ENCODE data around the gene PRR5. TPM values are rescaled to one million over a fixed set of nuclear protein-coding genes. Genes with fewer than 3 reads are reported as not detected.

PRR5 gene
- total and polyA plus RNA-seq, 5 donors from 2014 or later: 29.2 to 44.4 (median 33.3) TPM

DNA sequence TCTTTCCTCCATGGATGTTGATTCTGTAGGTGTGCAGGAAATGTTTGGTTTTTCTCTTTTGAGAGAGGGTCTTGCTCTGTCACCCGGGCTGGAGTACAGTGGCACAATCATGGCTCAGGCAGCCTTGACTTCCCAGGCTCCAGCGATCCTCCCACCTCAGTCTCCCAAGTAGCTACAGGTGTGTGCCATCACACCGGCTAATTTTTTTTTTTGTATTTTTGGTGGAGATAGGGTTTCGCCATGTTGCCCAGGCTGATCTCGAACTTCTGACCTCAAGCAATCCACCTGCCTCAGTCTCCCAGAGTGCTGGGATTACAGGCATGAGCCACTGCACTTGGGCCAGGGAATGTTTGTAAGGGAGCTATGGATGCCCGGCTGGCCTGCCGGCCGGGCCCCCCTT, 4.5 kb downstream of the PRR5 start:
- DNase-seq (no peak), ATAC-seq (ENCODE audit: low read depth in 2 of 2) (no peak)
- Histone ChIP-seq H3K27ac (ENCODE audit: insufficient read depth, low read length, poor library complexity, severe bottlenecking) (no peak overlapping the region), H3K9me3 (ENCODE audit: control insufficient read depth in 2 of 2, low read length in 2 of 2) (no peaks in the 10 kb centered on the region), H3K4me3 (ENCODE audit: low read depth, low read length) (no peak overlapping the region), H3K27me3 (ENCODE audit: control insufficient read depth, insufficient read depth, low read length) (no peaks in the 10 kb centered on the region), H3K36me3 (ENCODE audit: control insufficient read depth, insufficient read depth, low read length) (no peaks in the 10 kb centered on the region), H3K4me1 (ENCODE audit: control insufficient read depth, insufficient read depth, low read length, poor library complexity, severe bottlenecking) (peaks cover 29% of the 10 kb centered on the region)
- peak overlapping the region in 1 of 4 donors; percentile 7 for H3K4me3 Mint-ChIP-seq
- H3K27me3 Mint-ChIP-seq: no peaks in the 10 kb centered on the region
- H3K36me3 Mint-ChIP-seq: peaks cover 4% of the 10 kb centered on the region
- peaks cover 0 to 45% (median 6%) of the 10 kb centered on the region in 4 donors for H3K4me1 Mint-ChIP-seq
- no peak overlapping the region for H3K27ac Mint-ChIP-seq
- no peaks in the 10 kb centered on the region for H3K9me3 Mint-ChIP-seq

DNA sequence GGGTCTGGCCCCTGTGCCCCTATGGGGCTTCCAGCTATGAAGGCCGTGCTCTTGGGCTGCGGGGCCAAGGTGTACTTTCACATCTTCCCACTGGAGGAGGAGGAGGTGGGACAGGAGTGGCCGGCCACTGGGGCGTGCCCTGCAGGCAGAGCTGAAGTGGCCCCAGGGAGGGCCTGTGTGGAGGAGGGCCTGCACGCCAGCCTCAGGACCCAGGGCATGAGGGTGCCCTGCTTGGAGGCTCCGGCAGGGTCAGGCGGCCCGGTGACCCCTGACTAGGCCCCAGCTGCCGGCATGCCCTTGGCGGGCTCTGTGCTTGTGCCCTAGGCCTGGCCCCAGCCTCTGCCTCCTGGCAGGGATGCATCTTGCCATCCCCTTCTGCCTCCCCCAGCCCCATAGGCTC, 5.2 kb downstream of the PRR5 start:
- H3K9me3 ChIP-seq (ENCODE audit: control insufficient read depth in 2 of 2, low read length in 2 of 2): no peaks in the 10 kb centered on the region
- ATAC-seq (ENCODE audit: low read depth in 2 of 2) (no peak), DNase-seq (no peak)
- H3K36me3 ChIP-seq (ENCODE audit: control insufficient read depth, insufficient read depth, low read length): no peaks in the 10 kb centered on the region
- H3K36me3 Mint-ChIP-seq: peaks cover 4% of the 10 kb centered on the region
- H3K4me3 ChIP-seq (ENCODE audit: low read depth, low read length): no peak overlapping the region
- no peaks in the 10 kb centered on the region for H3K9me3 Mint-ChIP-seq
- peaks cover 26% of the 10 kb centered on the region for H3K4me1 ChIP-seq (ENCODE audit: control insufficient read depth, insufficient read depth, low read length, poor library complexity, severe bottlenecking)
- no peaks in the 10 kb centered on the region for H3K27me3 ChIP-seq (ENCODE audit: control insufficient read depth, insufficient read depth, low read length)
- H3K27ac Mint-ChIP-seq: peak overlapping the region in 1 of 3 donors; percentile 80
- no peak overlapping the region for H3K4me3 Mint-ChIP-seq
- no peaks in the 10 kb centered on the region for H3K27me3 Mint-ChIP-seq
- H3K27ac ChIP-seq (ENCODE audit: insufficient read depth, low read length, poor library complexity, severe bottlenecking): no peak overlapping the region
- H3K4me1 Mint-ChIP-seq: peaks cover 0 to 41% (median 6%) of the 10 kb centered on the region in 4 donors

DNA sequence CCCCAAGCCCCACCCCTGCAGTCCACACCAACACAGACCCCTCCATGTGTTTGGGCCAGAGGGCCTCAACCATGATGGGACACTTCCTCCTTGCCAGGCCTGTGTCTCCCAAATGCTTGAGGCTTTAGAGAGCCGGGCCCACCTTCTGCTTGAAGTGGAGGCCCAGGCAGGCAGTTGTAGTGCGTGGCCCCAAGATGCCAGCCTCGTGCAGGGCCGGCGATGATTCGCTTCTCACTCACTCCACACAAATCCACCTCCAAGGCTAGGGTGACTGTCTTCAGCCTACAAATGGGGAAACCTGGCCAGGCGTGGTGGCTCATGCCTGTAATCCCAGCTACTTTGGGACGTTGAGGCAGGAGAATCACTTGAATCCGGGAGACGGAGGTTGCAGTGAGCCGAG, 5.7 kb downstream of the PRR5 start:
- Histone ChIP-seq H3K9me3 (ENCODE audit: control insufficient read depth in 2 of 2, low read length in 2 of 2) (no peaks in the 10 kb centered on the region), H3K36me3 (ENCODE audit: control insufficient read depth, insufficient read depth, low read length) (no peaks in the 10 kb centered on the region), H3K4me1 (ENCODE audit: control insufficient read depth, insufficient read depth, low read length, poor library complexity, severe bottlenecking) (peaks cover 22% of the 10 kb centered on the region), H3K27me3 (ENCODE audit: control insufficient read depth, insufficient read depth, low read length) (no peaks in the 10 kb centered on the region), H3K27ac (ENCODE audit: insufficient read depth, low read length, poor library complexity, severe bottlenecking) (no peak overlapping the region), H3K4me3 (ENCODE audit: low read depth, low read length) (no peak overlapping the region)
- peaks cover 4% of the 10 kb centered on the region for H3K36me3 Mint-ChIP-seq
- no peaks in the 10 kb centered on the region for H3K27me3 Mint-ChIP-seq
- DNase-seq (no peak), ATAC-seq (ENCODE audit: low read depth in 2 of 2) (no peak)
- H3K4me3 Mint-ChIP-seq: no peak overlapping the region
- H3K9me3 Mint-ChIP-seq: no peaks in the 10 kb centered on the region
- H3K27ac Mint-ChIP-seq: no peak overlapping the region
- H3K4me1 Mint-ChIP-seq: peaks cover 0 to 45% (median 6%) of the 10 kb centered on the region in 4 donors

DNA sequence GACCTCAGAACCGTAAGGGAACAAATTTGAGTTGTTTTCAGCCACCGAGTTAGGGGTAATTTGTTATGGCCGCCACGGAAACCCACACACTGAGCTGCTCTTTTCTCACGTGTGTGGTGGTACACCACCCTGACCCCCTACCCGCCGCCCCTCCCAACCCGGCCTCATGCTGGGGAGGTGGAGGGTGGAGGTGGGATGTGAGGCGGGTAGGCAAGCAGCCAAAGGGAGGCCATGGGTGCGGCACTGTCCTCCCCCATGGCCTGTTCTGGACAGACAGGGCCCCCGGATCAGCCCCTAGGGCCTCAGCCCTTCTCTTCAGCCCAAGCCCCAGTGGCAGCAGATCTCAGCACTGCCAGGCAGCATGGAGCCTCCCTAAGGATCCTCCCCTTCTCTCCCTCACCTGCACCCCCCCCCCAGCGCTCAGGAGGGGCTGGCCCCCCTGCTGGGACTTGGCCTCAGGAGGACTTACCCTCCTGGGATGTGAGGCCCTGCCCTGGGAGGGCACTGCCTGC, 7.9 kb downstream of the PRR5 start:
- Mint-ChIP-seq H3K27me3 (no peaks in the 10 kb centered on the region), H3K27ac (no peak overlapping the region), H3K4me3 (no peak overlapping the region), H3K36me3 (peaks cover 4% of the 10 kb centered on the region), H3K9me3 (no peaks in the 10 kb centered on the region), H3K4me1 (peaks cover 0 to 34% (median 4%) of the 10 kb centered on the region in 4 donors)
- no peaks in the 10 kb centered on the region for H3K27me3 ChIP-seq (ENCODE audit: control insufficient read depth, insufficient read depth, low read length)
- no peak for ATAC-seq (ENCODE audit: low read depth in 2 of 2)
- peaks cover 12% of the 10 kb centered on the region for H3K4me1 ChIP-seq (ENCODE audit: control insufficient read depth, insufficient read depth, low read length, poor library complexity, severe bottlenecking)
- H3K9me3 ChIP-seq (ENCODE audit: control insufficient read depth in 2 of 2, low read length in 2 of 2): no peaks in the 10 kb centered on the region
- no peak for DNase-seq
- H3K27ac ChIP-seq (ENCODE audit: insufficient read depth, low read length, poor library complexity, severe bottlenecking): no peak overlapping the region
- peaks cover 3% of the 10 kb centered on the region for H3K36me3 ChIP-seq (ENCODE audit: control insufficient read depth, insufficient read depth, low read length)
- H3K4me3 ChIP-seq (ENCODE audit: low read depth, low read length): no peak overlapping the region

DNA sequence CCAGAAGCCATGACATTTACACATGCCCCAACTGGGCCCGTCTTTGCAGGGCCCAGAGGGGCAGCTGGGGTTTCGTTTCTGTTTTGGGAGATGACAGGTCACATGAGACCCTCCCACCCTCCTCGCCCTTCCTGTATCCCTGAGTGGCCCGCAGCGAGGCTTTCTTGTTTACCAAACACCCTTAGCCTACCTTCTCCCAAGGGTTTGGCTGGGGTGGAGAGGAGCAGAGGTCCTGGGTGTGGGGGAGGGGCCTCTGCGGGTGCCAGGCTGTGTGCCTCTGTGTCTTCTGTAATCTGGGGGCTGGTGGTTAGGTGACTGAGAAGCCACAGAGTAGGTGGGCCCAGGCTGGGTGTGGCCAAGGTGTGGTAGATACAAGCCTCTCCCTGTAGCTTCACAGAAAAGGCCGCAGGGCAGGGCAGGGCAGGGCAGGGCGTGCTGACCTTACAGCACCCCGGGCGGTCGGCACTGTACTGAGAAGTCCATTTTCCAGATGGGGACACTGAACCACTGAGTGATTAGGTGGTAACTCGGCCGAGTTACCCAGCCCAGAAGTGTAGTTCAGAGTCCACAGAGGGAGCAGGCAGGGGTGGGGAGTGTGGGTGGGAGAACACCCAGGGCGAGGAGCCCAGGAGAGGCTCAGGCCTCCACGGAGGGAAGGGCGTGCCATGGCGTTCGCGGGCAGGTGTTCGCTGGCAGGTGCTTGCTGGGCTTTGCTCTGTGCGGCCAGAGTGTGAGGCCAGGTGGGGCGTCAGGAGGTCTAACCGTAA, 8.7 kb downstream of the PRR5 start:
- peak overlapping the region in 2 of 4 donors; percentile 43 to 54 for H3K4me3 Mint-ChIP-seq

DNA sequence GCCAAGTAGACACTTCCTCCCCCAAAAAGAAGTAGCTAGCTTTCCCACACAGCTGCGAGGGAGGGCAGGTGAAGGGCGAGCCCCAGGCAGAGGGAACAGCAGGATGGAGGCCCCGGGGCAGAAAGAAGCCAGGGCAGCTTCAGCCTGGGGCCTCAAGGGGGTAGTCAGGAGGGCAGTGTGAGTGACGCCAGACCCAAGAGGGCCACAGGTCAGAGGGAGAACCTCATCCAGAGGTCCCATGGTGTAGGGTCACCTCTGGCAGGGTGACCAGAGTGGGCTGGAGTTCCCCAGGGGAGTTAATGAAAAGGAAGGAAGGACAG, 9.2 kb downstream of the PRR5 start:
- no peaks in the 10 kb centered on the region for H3K27me3 Mint-ChIP-seq
- no peak overlapping the region for H3K27ac ChIP-seq (ENCODE audit: insufficient read depth, low read length, poor library complexity, severe bottlenecking)
- H3K9me3 ChIP-seq (ENCODE audit: control insufficient read depth in 2 of 2, low read length in 2 of 2): no peaks in the 10 kb centered on the region
- H3K4me3 Mint-ChIP-seq: no peak overlapping the region
- H3K4me1 Mint-ChIP-seq: peaks cover 0 to 28% (median 5%) of the 10 kb centered on the region in 4 donors
- DNase-seq (no peak), ATAC-seq (ENCODE audit: low read depth in 2 of 2) (no peak)
- peaks cover 12% of the 10 kb centered on the region for H3K4me1 ChIP-seq (ENCODE audit: control insufficient read depth, insufficient read depth, low read length, poor library complexity, severe bottlenecking)
- H3K9me3 Mint-ChIP-seq: no peaks in the 10 kb centered on the region
- no peaks in the 10 kb centered on the region for H3K27me3 ChIP-seq (ENCODE audit: control insufficient read depth, insufficient read depth, low read length)
- no peak overlapping the region for H3K4me3 ChIP-seq (ENCODE audit: low read depth, low read length)
- no peaks in the 10 kb centered on the region for H3K36me3 Mint-ChIP-seq
- H3K36me3 ChIP-seq (ENCODE audit: control insufficient read depth, insufficient read depth, low read length): peaks cover 6% of the 10 kb centered on the region
- H3K27ac Mint-ChIP-seq: no peak overlapping the region

More for the DNA sequence above, 8.7 kb downstream of the PRR5 start:
- H3K9me3 ChIP-seq (ENCODE audit: control insufficient read depth in 2 of 2, low read length in 2 of 2): no peaks in the 10 kb centered on the region
- no peaks in the 10 kb centered on the region for H3K9me3 Mint-ChIP-seq
- peak in 1 of 3 donors; percentile 31 for DNase-seq
- peaks cover 0 to 31% (median 4%) of the 10 kb centered on the region in 4 donors for H3K4me1 Mint-ChIP-seq
- H3K4me1 ChIP-seq (ENCODE audit: control insufficient read depth, insufficient read depth, low read length, poor library complexity, severe bottlenecking): peaks cover 12% of the 10 kb centered on the region
- peaks cover 6% of the 10 kb centered on the region for H3K36me3 ChIP-seq (ENCODE audit: control insufficient read depth, insufficient read depth, low read length)
- H3K27me3 ChIP-seq (ENCODE audit: control insufficient read depth, insufficient read depth, low read length): no peaks in the 10 kb centered on the region
- no peak overlapping the region for H3K4me3 ChIP-seq (ENCODE audit: low read depth, low read length)
- H3K36me3 Mint-ChIP-seq: no peaks in the 10 kb centered on the region
- ATAC-seq (ENCODE audit: low read depth in 2 of 2): peak in 1 of 2 donors; percentile 16
- no peak overlapping the region for H3K27ac ChIP-seq (ENCODE audit: insufficient read depth, low read length, poor library complexity, severe bottlenecking)
- H3K27me3 Mint-ChIP-seq: no peaks in the 10 kb centered on the region
- peak overlapping the region in 2 of 3 donors; percentile 78 to 87 for H3K27ac Mint-ChIP-seq

DNA sequence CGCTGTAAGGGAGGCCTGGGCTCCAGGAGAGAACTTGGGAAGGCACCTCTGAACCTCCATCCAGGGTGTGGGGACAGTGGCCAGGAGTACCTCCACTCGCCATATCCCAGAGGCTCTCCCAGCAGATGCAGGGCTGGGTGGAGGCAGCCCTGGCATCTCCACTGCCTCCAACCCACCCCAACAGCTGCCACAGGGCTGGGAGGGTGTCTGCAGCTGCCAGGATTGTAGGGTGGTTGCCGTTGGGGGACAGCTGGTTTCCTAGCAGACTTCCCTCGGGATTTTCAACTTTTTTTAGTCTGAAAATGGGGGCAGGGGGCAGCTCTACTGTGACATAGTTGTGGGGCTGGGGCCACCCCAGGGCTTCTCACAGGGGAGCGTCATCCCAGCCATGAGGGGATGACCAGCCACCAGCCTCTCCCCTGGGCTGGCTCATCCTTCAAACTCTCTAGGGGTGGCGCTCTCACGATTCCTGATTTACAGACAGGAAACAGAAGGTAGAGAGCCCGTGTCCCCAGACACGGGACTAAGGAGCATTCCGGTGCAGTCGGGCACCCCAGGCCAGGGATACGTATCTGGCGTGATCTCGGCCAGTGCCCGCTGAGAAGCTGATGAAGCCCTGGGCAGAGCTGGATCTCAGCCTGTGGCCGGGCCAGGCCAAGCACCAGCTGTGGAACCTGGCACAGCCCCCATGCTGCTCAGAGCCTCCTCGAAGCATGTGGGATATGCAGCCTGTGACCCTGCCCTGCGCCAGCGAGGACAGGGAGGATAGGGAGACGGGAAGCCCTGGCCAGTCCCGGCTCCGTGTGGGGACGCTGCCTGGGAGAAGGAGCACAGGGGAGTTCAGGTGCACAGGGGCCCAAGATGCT, 9.9 kb downstream of the PRR5 start:
- Mint-ChIP-seq H3K36me3 (no peaks in the 10 kb centered on the region), H3K4me3 (no peak overlapping the region), H3K27ac (no peak overlapping the region), H3K9me3 (no peaks in the 10 kb centered on the region), H3K4me1 (peaks cover 0 to 26% (median 5%) of the 10 kb centered on the region in 4 donors), H3K27me3 (no peaks in the 10 kb centered on the region)
- no peak for DNase-seq
- Histone ChIP-seq H3K27ac (ENCODE audit: insufficient read depth, low read length, poor library complexity, severe bottlenecking) (no peak overlapping the region), H3K4me1 (ENCODE audit: control insufficient read depth, insufficient read depth, low read length, poor library complexity, severe bottlenecking) (peaks cover 12% of the 10 kb centered on the region), H3K9me3 (ENCODE audit: control insufficient read depth in 2 of 2, low read length in 2 of 2) (no peaks in the 10 kb centered on the region), H3K4me3 (ENCODE audit: low read depth, low read length) (no peak overlapping the region), H3K36me3 (ENCODE audit: control insufficient read depth, insufficient read depth, low read length) (peaks cover 12% of the 10 kb centered on the region), H3K27me3 (ENCODE audit: control insufficient read depth, insufficient read depth, low read length) (no peaks in the 10 kb centered on the region)
- no peak for ATAC-seq (ENCODE audit: low read depth in 2 of 2)

All from CD4-positive, CD25-positive, alpha-beta regulatory T cell (primary cell).